ENCODE measurements around the gene HSF4. TPM values are rescaled to one million over a fixed set of nuclear protein-coding genes. Genes with fewer than 3 reads are reported as not detected.

Gene HSF4
- total RNA-seq, 1 experiment from 2014 or later: 1.2 TPM

- Histone ChIP-seq H2AFZ (ENCODE audit: low read length) (no peak overlapping the region), H3K4me1 (ENCODE audit: insufficient read depth, low read length) (no peaks in the 10 kb centered on the region), H3K23me2 (ENCODE audit: insufficient read length, low read depth, low read length, poor library complexity, severe bottlenecking) (no peaks in the 10 kb centered on the region), H4K5ac (ENCODE audit: insufficient read length, low read depth, low read length) (no peak overlapping the region), H4K91ac (ENCODE audit: insufficient read length, low read depth, low read length) (no peak overlapping the region), H3K27ac (ENCODE audit: insufficient read length, low read depth, low read length) (no peak overlapping the region), H2BK20ac (ENCODE audit: low read depth, low read length, poor library complexity, severe bottlenecking) (no peak overlapping the region), H3K56ac (ENCODE audit: insufficient read length, low read depth, low read length) (no peak overlapping the region), H2AK5ac (ENCODE audit: insufficient read length, low read length) (no peak overlapping the region), H3K9me3 (ENCODE audit: control insufficient read depth, low read depth, low read length) (no peaks in the 10 kb centered on the region), H3K9ac (ENCODE audit: extremely low read depth, insufficient read length, low read length) (no peak overlapping the region), H3K27me3 (ENCODE audit: insufficient read depth, low read length) (no peaks in the 10 kb centered on the region), H3K4me2 (ENCODE audit: insufficient read depth, insufficient read length, low read length) (no peak overlapping the region), H3K18ac (ENCODE audit: insufficient read length, low read depth, low read length) (no peak overlapping the region), H3K79me1 (ENCODE audit: insufficient read depth, low read depth, low read length, poor library complexity, severe bottlenecking) (no peaks in the 10 kb centered on the region), H2BK5ac (ENCODE audit: insufficient read length, low read length) (no peak overlapping the region), H3K79me2 (ENCODE audit: insufficient read depth, low read length) (no peaks in the 10 kb centered on the region), H4K8ac (replicated peaks; ENCODE audit: insufficient read length, low read depth, low read length) (no peak overlapping the region), H2BK12ac (ENCODE audit: insufficient read length, low read depth, low read length) (no peak overlapping the region), H2BK120ac (ENCODE audit: low read depth, low read length, poor library complexity, severe bottlenecking) (no peak overlapping the region), H3T11ph (ENCODE audit: low read length) (no peak overlapping the region), H3K23ac (ENCODE audit: insufficient read length, low read depth, low read length) (no peak overlapping the region), H4K20me1 (ENCODE audit: control insufficient read depth, insufficient read depth, insufficient read length) (no peaks in the 10 kb centered on the region), H3K14ac (ENCODE audit: insufficient read depth, low read length) (no peak overlapping the region), H2BK15ac (ENCODE audit: low read depth, low read length) (no peak overlapping the region), H3K4ac (ENCODE audit: low read depth, low read length) (no peak overlapping the region)
- Mint-ChIP-seq H3K27me3 (ENCODE audit: low read depth) (0 out of 2 replicates have a peak, but pooled peaks cover 2% of the 10 kb centered on the region), H3K9me3 (no peaks in the 10 kb centered on the region), H3K36me3 (ENCODE audit: insufficient read depth in 1 of 3, low read depth in 3 of 3) (peaks cover 0 to 25% (median 4%) of the 10 kb centered on the region in 3 experiments; a peak in 4 of 7 replicates), H3K27ac (no peak overlapping the region), H3K4me3 (no peak overlapping the region), H3K4me1 (peaks cover 14 to 16% of the 10 kb centered on the region in 2 experiments)
- no peak for DNase-seq
- TF ChIP-seq CTCF (conservative IDR thresholded peaks at IDR 0.05): no peak
- WGBS (ENCODE audit: extremely low coverage, insufficient read length, low lambda C conversion rate): no CpG with 5 or more reads among the region's 4 CpGs
Observed at GRCh38 chr16:67204076-67204475, 39.5 kb downstream of the HSF4 start.

Data from H9 (cell line).